GM12878 (cell line): ENCODE results near the gene THSD4. TPM values are rescaled to one million over a fixed set of nuclear protein-coding genes. Genes with fewer than 3 reads are reported as not detected.

Experiments used
- ATAC-seq: fragments of 200-7000 bp; cut with Tn5 transposase; 3 replicates; pipeline ENCODE4 v1.9.1; 2020; ENCODE audit warnings: mild to moderate bottlenecking, moderate library complexity
- BruUV-seq: library from RNA; stranded (reverse); fragments of 400-500 nt; replicated peaks from 2 replicates; lab custom pipeline; 2021; lab: Mats Ljungman, UMichigan
- CTCF ChIA-PET: fragments of 300-600 bp; sonication (Branson Sonifier 250); formaldehyde crosslinking; extraction: SDS; loops from one replicate; lab custom pipeline; 2021; ENCODE audit warnings: inconsistent platforms; lab: Yijun Ruan, JAX
- POLR2A ChIA-PET: fragments of 350-600 bp; formaldehyde crosslinking; extraction: SDS; loops from one replicate; lab custom pipeline; 2021; ENCODE audit warnings: inconsistent platforms; lab: Charles Lee
- RAD21 ChIA-PET: fragments of 300-600 bp; sonication (Branson Sonifier 250); formaldehyde crosslinking; loops from one replicate; lab custom pipeline; 2023; ENCODE audit warnings: antibody characterized with exemption; ENCODE audit not compliant: unreplicated experiment; lab: Charles Lee
- SMC1A ChIA-PET: fragments of 300-600 bp; sonication (Branson Sonifier 250); formaldehyde crosslinking; loops from one replicate; lab custom pipeline; 2023; ENCODE audit not compliant: unreplicated experiment, uncharacterized antibody; lab: Charles Lee
- DNase-seq: peaks from one replicate; pipeline ENCODE4 v3.0.0-alpha.2; 2011; ENCODE audit warnings: low read depth, low spot score
- FAIRE-seq: peaks from 3 replicates; lab custom pipeline; 2011; peaks lifted over from hg19 to GRCh38; lab: Jason Lieb, UNC
- H2AFZ ChIP-seq: 2 replicates; pipeline ENCODE4 v1.6.0; 2011; ENCODE audit warnings: low read depth, low read length, control low read depth; ENCODE audit not compliant: control insufficient read depth
- H3K27ac ChIP-seq: 2 replicates; pipeline ENCODE4 v1.5.1; 2011; ENCODE audit warnings: control low read depth; ENCODE audit not compliant: control insufficient read depth, insufficient read depth
- H3K27me3 ChIP-seq, 2 experiments: replicated peaks in 1 of 2; 2 replicates each; pipeline versions ENCODE4 v1.6.0 to v1.6.1; 2011; ENCODE audit warnings: low read length in 1 of 2; ENCODE audit not compliant: control insufficient read depth in 2 of 2, insufficient read depth in 2 of 2
- H3K36me3 ChIP-seq, 2 experiments: 2 replicates each; pipeline ENCODE4 v1.5.1; 2011; ENCODE audit warnings: low read length in 1 of 2; ENCODE audit not compliant: control insufficient read depth in 2 of 2, insufficient read depth in 2 of 2
- H3K4me1 ChIP-seq: 2 replicates; pipeline ENCODE4 v1.6.1; 2011; ENCODE audit warnings: mild to moderate bottlenecking, low read length, moderate library complexity, mixed read lengths; ENCODE audit not compliant: control insufficient read depth, insufficient read depth
- H3K4me2 ChIP-seq: 2 replicates; pipeline ENCODE4 v1.6.0; 2011; ENCODE audit warnings: control low read depth; ENCODE audit not compliant: control insufficient read depth, insufficient read depth
- H3K4me3 ChIP-seq: fragments of 200-600 bp; sonication (generic); 2 replicates; pipeline ENCODE4 v1.5.1; 2016
- H3K79me2 ChIP-seq: 2 replicates; pipeline ENCODE4 v1.6.0; 2011; ENCODE audit warnings: low read length; ENCODE audit not compliant: control insufficient read depth, insufficient read depth
- H3K9ac ChIP-seq: 2 replicates; pipeline ENCODE4 v1.8.0; 2011; ENCODE audit warnings: low read length, control low read depth, mixed read lengths; ENCODE audit not compliant: control insufficient read depth, insufficient read depth
- H3K9me3 ChIP-seq: replicated peaks from 3 replicates; pipeline ENCODE4 v1.5.1; 2011; ENCODE audit warnings: mild to moderate bottlenecking, low read length; ENCODE audit not compliant: control insufficient read depth, insufficient read depth
- H4K20me1 ChIP-seq: 2 replicates; pipeline ENCODE4 v1.6.0; 2011; ENCODE audit not compliant: control insufficient read depth, insufficient read depth
- ASH2L ChIP-seq: fragments of 300-600, 200-600 bp; sonication (generic); IDR thresholded peaks from 2 replicates; pipeline ENCODE4 v1.6.1; 2017; ENCODE audit warnings: low read depth, mild to moderate bottlenecking, borderline replicate concordance
- BCL3 ChIP-seq: IDR thresholded peaks from 2 replicates; pipeline ENCODE4 v1.6.1; 2011; ENCODE audit warnings: borderline replicate concordance, low read depth, mild to moderate bottlenecking, moderate library complexity, low read length; ENCODE audit not compliant: insufficient read depth, poor library complexity, severe bottlenecking
- BMI1 ChIP-seq: fragments of 450-650 bp; IDR thresholded peaks from 2 replicates; pipeline ENCODE4 v1.6.1; 2016; ENCODE audit warnings: mild to moderate bottlenecking, moderate library complexity, borderline replicate concordance
- FOS ChIP-seq: IDR thresholded peaks from 3 replicates; pipeline ENCODE4 v1.6.1; 2011; ENCODE audit warnings: borderline replicate concordance; ENCODE audit not compliant: insufficient read length; ENCODE audit errors: extremely low read depth
- FOXM1 ChIP-seq: IDR thresholded peaks from 2 replicates; pipeline ENCODE4 v1.6.1; 2012; ENCODE audit warnings: low read depth, mild to moderate bottlenecking, inconsistent platforms, low read length, moderate library complexity
- IKZF1 ChIP-seq: fragments of 450-650 bp; conservative IDR thresholded peaks from 2 replicates; pipeline ENCODE4 v1.6.1; 2017; ENCODE audit warnings: antibody characterized with exemption, mild to moderate bottlenecking
- MTA3 ChIP-seq: IDR thresholded peaks from 2 replicates; pipeline ENCODE4 v1.6.1; 2012; ENCODE audit warnings: low read length, inconsistent platforms, borderline replicate concordance
- NFYA ChIP-seq: IDR thresholded peaks from 2 replicates; pipeline ENCODE4 v1.6.1; 2011; ENCODE audit warnings: low read depth, mild to moderate bottlenecking, low read length, improper control_type of control experiment, borderline replicate concordance
- PAX8 ChIP-seq: fragments of 450-650 bp; IDR thresholded peaks from 2 replicates; pipeline ENCODE4 v1.6.1; 2017; ENCODE audit warnings: mild to moderate bottlenecking, moderate library complexity
- RAD51 ChIP-seq: fragments of 450-650 bp; IDR thresholded peaks from 2 replicates; pipeline ENCODE4 v1.6.1; 2016; ENCODE audit warnings: moderate library complexity, mild to moderate bottlenecking, inconsistent platforms
- RB1 ChIP-seq: fragments of 450-650 bp; formaldehyde crosslinking; IDR thresholded peaks from 2 replicates; pipeline ENCODE4 v1.6.1; 2017; ENCODE audit warnings: mild to moderate bottlenecking, borderline replicate concordance
- SUZ12 ChIP-seq: fragments of 200-600 bp; sonication (generic); IDR thresholded peaks from one replicate; pipeline ENCODE4 v1.6.1; 2018; ENCODE audit warnings: antibody characterized with exemption, mild to moderate bottlenecking; ENCODE audit not compliant: unreplicated experiment
- TBL1XR1 ChIP-seq: IDR thresholded peaks from 2 replicates; pipeline ENCODE4 v1.6.1; 2012; ENCODE audit warnings: low read depth, low read length, improper control_type of control experiment
- WGBS: methylation state at CpG from one replicate; pipeline ENCODE4 v1.1.6; 2016; ENCODE audit warnings: low lambda C conversion rate; ENCODE audit not compliant: insufficient replicate concordance, insufficient coverage; ENCODE audit errors: missing lambda C conversion rate; 5-methylcytosine and 5-hydroxymethylcytosine counted together
- in situ Hi-C: fragments of 300-500 bp; cut with MboI; formaldehyde crosslinking; loops from 9 replicates; pipeline ENCODE4 v1.14.3; 2018; ENCODE audit warnings: mixed read lengths
- intact Hi-C: fragments of 100-400 bp; cut with micrococcal nuclease; formaldehyde crosslinking; loops from one replicate; pipeline ENCODE4 v1.14.2; 2022; ENCODE audit not compliant: unreplicated experiment
- polyA plus RNA-seq, 11 experiments: library from polyadenylated mRNA; depleted of rRNA in 4 of 11; unstranded in 6 of 11; stranded (reverse) in 5 of 11; fragments of >200 nt; fragmentation: Nextera tagmentation in 4 of 11; fragmentation: Illumina TruSeq in 1 of 11; extraction: Ambion mirVana in 4 of 11; extraction: Trizol in 1 of 11; gene quantifications; 1 replicate in 1 of 11; 2 replicates in 10 of 11; pipeline versions ENCODE4 v1.2.1 to v1.2.3, GENCODE V29; 2011 to 2016; ENCODE audit warnings: inconsistent platforms in 2 of 11, missing spikeins in 2 of 11, low read depth in 1 of 11
- total RNA-seq, 4 experiments: library from RNA; depleted of rRNA in 3 of 4; stranded (reverse); fragments of >200 nt in 3 of 4; fragmentation: Illumina TruSeq in 1 of 4; extraction: Trizol in 1 of 4; gene quantifications; 2 replicates each; pipeline versions ENCODE4 v1.2.1 to v1.2.3, GENCODE V29; 2013 to 2021

THSD4 gene
- total and polyA plus RNA-seq, 10 of the 15 experiments (the other 5 are each of a cell fraction or from before 2014, with no cell fraction given), result 0.04 to 0.13 (median 0.05) TPM; not detected in 7

- Histone ChIP-seq H2AFZ (no peak overlapping the region), H3K4me1 (no peaks in the 10 kb centered on the region), H4K20me1 (no peaks in the 10 kb centered on the region), H3K27me3 (no peaks in the 10 kb centered on the region; a peak in 1 of 4 replicates), H3K36me3 (no peaks in the 10 kb centered on the region), H3K9me3 (no peaks in the 10 kb centered on the region), H3K4me3 (no peak overlapping the region), H3K4me2 (no peak overlapping the region), H3K9ac (no peak overlapping the region), H3K79me2 (no peaks in the 10 kb centered on the region), H3K27ac (no peak overlapping the region)
- intact Hi-C loops (no loop called here), in situ Hi-C loops (no loop called here)
- no peak for TF ChIP-seq MTA3
- 44% methylated on average over 2 of the region's 2 CpGs for whole genome bisulfite sequencing
- ATAC-seq (no peak), DNase-seq (no peak), FAIRE-seq (no peak)
- ChIA-PET RAD21 (no interaction called here), SMC1A (no interaction called here), CTCF (no interaction called here), POLR2A (no interaction called here)
- no TSS peak for BruUV-seq
Measured at GRCh38 chr15:71314956-71315537, 199.8 kb downstream of the THSD4 start.

DNA sequence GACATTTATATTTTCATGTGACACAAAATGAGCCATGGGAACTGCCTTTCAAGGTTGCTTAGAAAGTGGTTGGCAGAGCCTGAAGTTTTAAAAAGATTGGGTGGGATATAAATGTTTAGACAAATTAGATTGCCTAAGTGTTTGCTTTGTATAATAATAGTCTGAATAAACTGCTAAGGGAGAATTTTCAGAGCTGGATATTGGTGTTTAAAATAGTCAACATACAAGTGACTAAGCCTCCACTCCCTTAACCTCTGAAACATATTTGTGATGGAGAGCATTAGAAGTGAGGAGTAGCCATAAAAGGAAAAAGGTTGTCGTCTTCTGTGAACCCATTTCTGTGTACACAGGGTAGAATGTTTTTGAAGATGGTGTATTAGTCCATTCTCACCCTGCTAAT, 201.6 kb downstream of the THSD4 start:
- no peaks in the 10 kb centered on the region for H3K9me3 ChIP-seq
- H4K20me1 ChIP-seq, result no peaks in the 10 kb centered on the region
- no peak for DNase-seq
- in situ Hi-C loops (no loop called here), intact Hi-C loops (no loop called here)
- no peaks in the 10 kb centered on the region for H3K4me1 ChIP-seq
- no peak overlapping the region for H3K27ac ChIP-seq
- no peak overlapping the region for H3K4me3 ChIP-seq
- FAIRE-seq, result no peak
- no peak overlapping the region for H2AFZ ChIP-seq
- RAD21 ChIA-PET, result no interaction called here
- CTCF ChIA-PET, result no interaction called here
- TF ChIP-seq RB1, result no peak
- no peak for TF ChIP-seq ASH2L
- no peak for TF ChIP-seq BCL3
- TF ChIP-seq FOXM1, result no peak
- no peak for TF ChIP-seq PAX8
- no peak for TF ChIP-seq TBL1XR1
- no peak for TF ChIP-seq SUZ12
- TF ChIP-seq FOS, result no peak
- no peak for TF ChIP-seq RAD51
- no peak for TF ChIP-seq BMI1
- no peak for TF ChIP-seq IKZF1
- no peak for TF ChIP-seq NFYA
- no peak overlapping the region for H3K9ac ChIP-seq
- H3K27me3 ChIP-seq, result no peaks in the 10 kb centered on the region; a peak in 1 of 4 replicates
- POLR2A ChIA-PET, result no interaction called here
- H3K79me2 ChIP-seq, result no peaks in the 10 kb centered on the region
- no TSS peak for BruUV-seq
- SMC1A ChIA-PET, result no interaction called here
- no peaks in the 10 kb centered on the region for H3K36me3 ChIP-seq
- 0% methylated on average over 1 of the region's 1 CpG for WGBS
- no peak for ATAC-seq
- no peak overlapping the region for H3K4me2 ChIP-seq
